Measurements from ENCODE around the gene ENOX1.

- TF ChIP-seq POLR2AphosphoS5 (IDR thresholded peaks at IDR 0.05; ENCODE audit: borderline replicate concordance, low read depth, low read length): no peak
- TF ChIP-seq EZH2 (IDR thresholded peaks at IDR 0.05): no peak
Observed at GRCh38 chr13:43238341-43239083, 548.3 kb downstream of the ENOX1 start.

Measured in SK-N-MC (cell line).